Large intestine (tissue), 3 donors: ENCODE measurements around the gene COX14. TPM values are rescaled to one million over a fixed set of nuclear protein-coding genes. Genes with fewer than 3 reads are reported as not detected.
A peak's percentile ranks its signal among the peaks of the same experiment; 100 is the strongest.
"Not testable (repeated sequence)": the region's sequence is repeated elsewhere in the genome, so short reads cannot be mapped to it uniquely, and the experiment has no call there.

Experiments
- DNase-seq, 2 donors: peaks; one replicate each; pipeline versions ENCODE4 v3.0.0 to v3.0.0-alpha.2; 2013
- H3K27ac ChIP-seq: one replicate; pipeline ENCODE4 v1.5.1; 2013; ENCODE audit warnings: low read length
- H3K27me3 ChIP-seq: 2 replicates; pipeline ENCODE4 v1.6.1; 2013; ENCODE audit warnings: low read length; ENCODE audit not compliant: control insufficient read depth, insufficient read depth
- H3K36me3 ChIP-seq: 2 replicates; pipeline ENCODE4 v1.6.1; 2013; ENCODE audit warnings: low read length; ENCODE audit not compliant: control insufficient read depth, insufficient read depth
- H3K4me1 ChIP-seq: one replicate; pipeline ENCODE4 v1.6.1; 2013; ENCODE audit warnings: low read length; ENCODE audit not compliant: control insufficient read depth, insufficient read depth
- H3K4me3 ChIP-seq: one replicate; pipeline ENCODE4 v1.5.1; 2013; ENCODE audit warnings: low read length
- H3K9me3 ChIP-seq: one replicate; pipeline ENCODE4 v1.6.1; 2013; ENCODE audit warnings: mild to moderate bottlenecking, low read depth, low read length, moderate library complexity; ENCODE audit not compliant: control insufficient read depth
- WGBS: methylation state at CpG from one replicate; pipeline ENCODE4 v1.1.5; 2013; ENCODE audit warnings: low lambda C conversion rate; ENCODE audit not compliant: insufficient coverage; 5-methylcytosine and 5-hydroxymethylcytosine counted together
- polyA plus RNA-seq: library from polyadenylated mRNA; unstranded; fragments of 120-200 nt; gene quantifications from one replicate; pipeline ENCODE4 v1.2.1, GENCODE V29; 2013

Gene COX14
- polyA plus RNA-seq, 1 donor, result 54.2 TPM

DNA sequence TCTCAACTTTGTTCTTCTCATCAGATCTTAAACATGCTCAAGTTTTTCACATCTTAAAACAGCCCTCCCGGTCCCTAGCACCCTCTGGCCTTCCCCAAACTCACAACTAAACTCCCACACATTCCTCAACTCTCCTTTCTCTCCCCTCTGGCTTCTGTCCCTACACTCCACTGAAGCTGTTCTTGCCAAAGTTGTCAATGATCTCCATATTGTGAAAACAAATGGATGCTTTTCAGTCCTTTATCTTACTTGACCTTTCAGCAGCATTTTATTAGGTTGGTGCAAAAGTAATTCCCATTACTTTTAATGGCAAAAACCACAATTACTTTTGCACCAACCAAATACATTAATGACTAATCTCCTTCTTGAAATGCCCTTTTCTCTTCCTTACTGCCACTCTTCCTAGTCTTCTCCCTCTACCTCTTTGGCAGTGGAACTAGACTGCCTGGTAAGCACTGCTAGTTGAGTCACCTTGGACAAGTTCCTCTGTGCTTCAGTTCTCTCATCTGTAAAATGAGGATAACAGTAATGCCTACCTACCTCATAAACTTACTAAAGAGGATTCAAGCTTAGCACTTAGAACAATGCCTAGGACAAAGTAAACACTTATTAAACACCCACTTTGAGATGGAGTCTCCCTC is 39.1 kb downstream of the COX14 start:
- Histone ChIP-seq H3K4me1 (no peaks in the 10 kb centered on the region), H3K4me3 (no peak overlapping the region), H3K36me3 (no peaks in the 10 kb centered on the region), H3K9me3 (no peaks in the 10 kb centered on the region), H3K27ac (no peak overlapping the region), H3K27me3 (no peaks in the 10 kb centered on the region)
- no peak for DNase-seq
- WGBS, result no CpG with 5 or more reads among the region's 1 CpG

DNA sequence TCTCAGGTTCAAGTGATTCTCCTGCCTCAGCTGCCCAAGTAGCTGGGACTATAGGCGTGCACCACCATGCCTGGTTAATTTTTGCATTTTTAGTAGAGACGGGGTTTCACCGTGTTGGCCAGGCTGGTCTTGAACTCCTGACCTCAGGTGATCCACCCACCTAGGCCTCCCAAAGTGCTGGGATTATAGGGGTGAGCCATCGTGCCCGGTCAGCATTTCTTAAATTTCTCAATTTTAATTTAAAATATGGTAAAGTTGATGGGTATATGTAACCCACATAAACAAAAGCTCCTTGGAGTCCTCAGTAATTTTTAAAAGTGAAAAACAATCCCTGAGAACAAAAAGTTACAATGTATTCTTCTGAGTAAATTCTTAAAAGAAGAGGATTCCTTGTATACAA is 42.9 kb downstream of the COX14 start:
- H3K27me3 ChIP-seq, H3K9me3 ChIP-seq, H3K4me1 ChIP-seq, H3K27ac ChIP-seq, H3K4me3 ChIP-seq, H3K36me3 ChIP-seq, DNase-seq: not testable (repeated sequence)
- no CpG with 5 or more reads among the region's 5 CpGs for WGBS

DNA sequence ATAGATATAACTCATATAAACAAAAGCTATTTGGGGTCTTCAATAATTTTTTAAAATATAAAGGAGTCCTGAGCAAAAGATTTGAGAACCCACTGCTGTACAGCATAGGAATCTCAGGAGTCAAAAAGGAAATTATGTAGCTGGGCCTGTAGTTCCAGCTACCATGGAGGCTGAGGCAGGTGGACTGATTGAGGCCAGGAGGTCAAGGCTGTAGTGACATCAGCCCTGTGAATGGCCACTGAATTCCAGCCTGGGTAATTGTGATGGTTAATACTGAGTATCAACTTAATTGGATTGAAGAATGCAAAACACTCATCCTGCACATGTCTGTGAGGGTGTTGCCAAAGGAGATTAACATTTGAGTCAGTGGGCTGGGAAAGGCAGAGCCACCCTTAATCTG is 44.6 kb downstream of the COX14 start:
- Histone ChIP-seq H3K27me3 (no peaks in the 10 kb centered on the region), H3K4me3 (no peak overlapping the region), H3K9me3 (no peaks in the 10 kb centered on the region), H3K4me1 (peaks cover 12% of the 10 kb centered on the region), H3K36me3 (no peaks in the 10 kb centered on the region), H3K27ac (no peak overlapping the region)
- DNase-seq, result no peak

DNA sequence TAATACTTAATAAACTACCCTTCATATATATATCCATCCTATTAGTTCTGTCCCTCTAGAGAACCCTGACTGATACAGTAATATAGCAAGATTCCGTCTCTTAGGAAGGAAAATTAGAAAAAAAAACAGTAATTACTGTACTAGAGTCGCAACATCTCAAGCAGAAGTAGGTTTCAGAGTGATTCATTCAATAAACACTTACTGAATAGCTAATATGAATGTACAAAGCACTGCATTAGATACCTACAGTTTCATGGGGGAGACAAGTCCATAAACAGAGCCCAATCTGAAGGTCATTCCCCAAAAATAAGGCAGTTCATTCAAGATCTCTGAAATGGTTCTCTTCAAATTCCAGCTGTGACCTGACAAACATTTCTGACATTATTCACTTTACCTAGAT is 45.2 kb downstream of the COX14 start:
- DNase-seq, result no peak
- WGBS, result no CpG with 5 or more reads among the region's 2 CpGs
- no peaks in the 10 kb centered on the region for H3K36me3 ChIP-seq
- no peak overlapping the region for H3K4me3 ChIP-seq
- peaks cover 12% of the 10 kb centered on the region for H3K4me1 ChIP-seq
- H3K27me3 ChIP-seq, result no peaks in the 10 kb centered on the region
- H3K27ac ChIP-seq, result no peak overlapping the region
- H3K9me3 ChIP-seq, result no peaks in the 10 kb centered on the region

DNA sequence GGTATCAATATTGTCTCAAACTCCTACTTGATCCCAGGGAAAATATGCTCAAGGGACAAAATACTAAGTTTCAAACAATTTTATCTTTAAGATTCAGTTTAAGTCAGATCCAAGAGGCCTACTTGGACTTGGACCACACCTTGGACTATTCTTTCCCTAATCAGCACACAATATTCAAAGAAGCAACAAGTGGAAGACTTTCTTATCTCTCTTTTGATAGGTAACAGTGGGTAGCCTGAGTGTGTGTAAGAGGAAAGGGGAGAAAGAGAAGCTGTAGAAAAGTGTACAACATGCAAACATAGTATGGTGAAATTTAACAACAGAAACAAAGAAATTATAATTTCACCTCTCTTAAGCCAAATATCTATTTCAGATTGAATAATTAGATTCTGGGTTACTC is 48.6 kb downstream of the COX14 start:
- Histone ChIP-seq H3K4me1 (peaks cover 12% of the 10 kb centered on the region), H3K9me3 (no peaks in the 10 kb centered on the region), H3K27me3 (no peaks in the 10 kb centered on the region), H3K27ac (peak overlapping the region; percentile 16), H3K4me3 (no peak overlapping the region), H3K36me3 (no peaks in the 10 kb centered on the region)
- peak in 1 of 2 donors; percentile 17 for DNase-seq

DNA sequence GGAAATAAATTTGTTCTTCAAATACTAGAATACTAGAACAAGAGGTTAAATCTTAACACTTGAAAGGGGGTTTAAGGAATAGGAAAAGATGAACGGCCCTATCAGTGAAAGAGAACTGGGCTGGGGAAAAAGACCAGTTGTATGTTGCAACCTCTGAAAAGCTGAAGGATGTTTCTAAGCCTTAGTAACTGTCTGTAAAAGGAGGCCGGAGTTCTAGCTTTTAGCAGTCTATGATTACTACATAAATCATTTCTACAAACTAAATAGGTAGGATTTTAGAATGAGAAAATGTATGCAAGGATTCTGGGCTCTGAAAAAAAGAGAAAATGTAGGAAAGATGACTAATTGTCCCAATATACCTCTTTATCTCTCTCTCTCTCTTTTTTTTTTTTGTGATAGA is 50.2 kb downstream of the COX14 start:
- no peak for DNase-seq
- Histone ChIP-seq H3K27me3 (no peaks in the 10 kb centered on the region), H3K9me3 (no peaks in the 10 kb centered on the region), H3K4me3 (no peak overlapping the region), H3K27ac (no peak overlapping the region), H3K4me1 (peaks cover 12% of the 10 kb centered on the region), H3K36me3 (no peaks in the 10 kb centered on the region)
- 100% methylated on average over 1 of the region's 2 CpGs for WGBS

DNA sequence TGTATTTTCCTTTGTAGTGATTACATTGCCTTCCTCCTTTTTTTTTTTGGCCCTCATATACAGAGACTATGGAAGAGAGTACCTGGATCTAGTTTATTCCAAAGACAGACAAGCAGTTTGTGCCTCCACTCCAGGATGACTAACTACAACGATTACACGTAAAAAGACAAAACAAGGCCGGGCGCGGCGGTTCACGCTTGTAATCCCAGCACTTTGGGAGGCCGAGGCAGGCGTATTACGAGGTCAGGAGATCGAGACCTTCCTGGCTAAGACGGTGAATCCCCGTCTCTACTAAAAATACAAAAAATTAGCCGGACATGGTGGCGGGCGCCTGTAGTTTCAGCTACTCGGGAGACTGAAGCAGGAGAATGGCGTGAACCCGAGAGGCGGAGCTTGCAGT is 52.9 kb downstream of the COX14 start:
- peaks cover 17% of the 10 kb centered on the region for H3K4me1 ChIP-seq
- DNase-seq, result no peak
- no peaks in the 10 kb centered on the region for H3K27me3 ChIP-seq
- H3K4me3 ChIP-seq, result no peak overlapping the region
- 80% methylated on average over 2 of the region's 20 CpGs for WGBS
- no peaks in the 10 kb centered on the region for H3K9me3 ChIP-seq
- no peaks in the 10 kb centered on the region for H3K36me3 ChIP-seq
- no peak overlapping the region for H3K27ac ChIP-seq

DNA sequence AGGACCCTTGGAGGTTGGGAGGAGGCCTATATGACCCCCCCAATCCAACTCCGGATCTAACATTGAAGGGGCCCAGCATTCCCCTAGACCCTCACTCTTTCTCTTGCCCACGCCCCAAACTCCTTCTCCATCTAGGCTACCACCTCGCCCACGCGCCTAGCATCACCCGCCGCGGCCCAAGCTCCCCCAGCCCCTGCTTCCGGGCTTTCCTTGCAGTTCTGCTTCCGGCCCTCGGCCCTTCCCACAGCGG is 54.7 kb downstream of the COX14 start:
- no CpG with 5 or more reads among the region's 12 CpGs for WGBS

DNA sequence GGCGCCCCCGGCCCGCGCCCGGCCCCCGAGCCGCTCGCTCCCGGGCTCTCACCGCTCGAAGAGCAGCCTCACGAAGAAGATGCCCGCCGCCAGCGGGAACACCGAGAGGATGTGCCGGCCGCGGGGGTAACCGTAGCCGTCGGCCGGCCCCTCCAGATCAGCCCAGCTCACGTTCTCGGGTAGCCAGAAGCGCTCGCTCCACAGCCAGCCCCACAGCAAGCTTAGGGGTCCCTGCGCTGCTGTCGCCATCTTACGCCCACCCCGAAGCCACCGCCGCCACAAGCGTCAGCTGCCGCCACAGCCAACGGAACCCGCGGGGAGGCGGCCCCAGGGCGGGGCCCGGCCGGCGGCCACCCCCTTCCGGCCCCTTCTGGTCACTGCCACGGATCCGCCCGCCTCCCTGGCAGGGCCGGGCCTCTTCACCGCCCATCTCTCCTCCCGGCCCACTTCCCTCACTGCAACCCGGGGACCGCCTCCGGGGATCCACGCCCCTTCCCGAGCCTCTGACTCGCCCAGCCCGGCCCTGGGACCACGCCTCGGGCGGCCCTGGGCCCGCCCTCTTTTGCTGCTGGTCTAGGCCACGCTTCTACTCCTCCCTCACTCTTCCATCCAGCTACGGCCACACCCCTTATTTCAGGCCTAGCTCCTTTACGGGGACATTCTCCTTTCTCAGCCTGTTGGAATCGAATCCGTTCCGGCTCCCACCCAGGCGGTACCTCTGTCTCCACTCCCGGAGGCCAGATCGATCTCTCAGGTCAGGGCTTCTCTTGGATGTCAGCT is 55.2 kb downstream of the COX14 start, which contains the start of gene CERS5:
TSS of gene CERS5 (minus strand) at position 321 of the 780 bp plus-strand sequence. CDS start at position 249, 72 bp downstream.
- Histone ChIP-seq H3K4me3 (peak within 1 kb of the TSS; percentile 98), H3K4me1 (peaks cover 5% of the 10 kb centered on the region), H3K9me3 (no peaks in the 10 kb centered on the region), H3K36me3 (no peaks in the 10 kb centered on the region), H3K27ac (peak within 1 kb of the TSS; percentile 90), H3K27me3 (no peaks in the 10 kb centered on the region)
- WGBS, result no CpG with 5 or more reads among the region's 70 CpGs
- peak; percentile 99 to 100 for DNase-seq

More for the DNA sequence above, 54.7 kb downstream of the COX14 start:
- H3K27me3 ChIP-seq, result no peaks in the 10 kb centered on the region
- H3K4me3 ChIP-seq, result peak overlapping the region; percentile 98
- H3K36me3 ChIP-seq, result no peaks in the 10 kb centered on the region
- H3K4me1 ChIP-seq, result peaks cover 5% of the 10 kb centered on the region
- no peaks in the 10 kb centered on the region for H3K9me3 ChIP-seq
- H3K27ac ChIP-seq, result peak overlapping the region; percentile 90
- DNase-seq, result no peak
